Stimulated activated naive B cell treated with anti-CD40 and anti-IgM and Interleukin-4, amounts not matched to agents 10 μg/mL and 1 μg/mL and 100 μg/mL, for 72 hours (primary cell): ENCODE data around the gene ZNF512B.

Experiments used
- ATAC-seq, 2 donors: fragments of 150-1000 bp; cut with Tn5 transposase; replicated peaks; 2 replicates each; pipeline ENCODE4 v1.10.0; 2021; ENCODE audit warnings: moderate library complexity in 1 of 2
- DNase-seq: peaks from one replicate; pipeline ENCODE4 v3.0.0; 2021
- H3K27ac Mint-ChIP-seq: one replicate; pipeline ENCODE4 v1.8.0; 2022; ENCODE audit warnings: mild to moderate bottlenecking, mixed read lengths
- H3K27me3 Mint-ChIP-seq, 2 donors: one replicate each; pipeline ENCODE4 v1.8.0; 2022; ENCODE audit warnings: mixed read lengths in 2 of 2
- H3K36me3 Mint-ChIP-seq, 2 donors: one replicate each; pipeline ENCODE4 v1.8.0; 2022; ENCODE audit warnings: mixed read lengths in 2 of 2, mild to moderate bottlenecking in 1 of 2
- H3K4me1 Mint-ChIP-seq, 2 donors: one replicate each; pipeline ENCODE4 v1.8.0; 2022; ENCODE audit warnings: mixed read lengths in 2 of 2, mild to moderate bottlenecking in 1 of 2
- H3K4me3 Mint-ChIP-seq, 2 donors: one replicate each; pipeline ENCODE4 v1.8.0; 2022; ENCODE audit warnings: mild to moderate bottlenecking in 2 of 2, mixed read lengths in 2 of 2, moderate library complexity in 1 of 2
- H3K9me3 Mint-ChIP-seq, 2 donors: one replicate each; pipeline ENCODE4 v1.8.0; 2022; ENCODE audit warnings: mixed read lengths in 2 of 2, mild to moderate bottlenecking in 1 of 2

Gene ZNF512B

DNA sequence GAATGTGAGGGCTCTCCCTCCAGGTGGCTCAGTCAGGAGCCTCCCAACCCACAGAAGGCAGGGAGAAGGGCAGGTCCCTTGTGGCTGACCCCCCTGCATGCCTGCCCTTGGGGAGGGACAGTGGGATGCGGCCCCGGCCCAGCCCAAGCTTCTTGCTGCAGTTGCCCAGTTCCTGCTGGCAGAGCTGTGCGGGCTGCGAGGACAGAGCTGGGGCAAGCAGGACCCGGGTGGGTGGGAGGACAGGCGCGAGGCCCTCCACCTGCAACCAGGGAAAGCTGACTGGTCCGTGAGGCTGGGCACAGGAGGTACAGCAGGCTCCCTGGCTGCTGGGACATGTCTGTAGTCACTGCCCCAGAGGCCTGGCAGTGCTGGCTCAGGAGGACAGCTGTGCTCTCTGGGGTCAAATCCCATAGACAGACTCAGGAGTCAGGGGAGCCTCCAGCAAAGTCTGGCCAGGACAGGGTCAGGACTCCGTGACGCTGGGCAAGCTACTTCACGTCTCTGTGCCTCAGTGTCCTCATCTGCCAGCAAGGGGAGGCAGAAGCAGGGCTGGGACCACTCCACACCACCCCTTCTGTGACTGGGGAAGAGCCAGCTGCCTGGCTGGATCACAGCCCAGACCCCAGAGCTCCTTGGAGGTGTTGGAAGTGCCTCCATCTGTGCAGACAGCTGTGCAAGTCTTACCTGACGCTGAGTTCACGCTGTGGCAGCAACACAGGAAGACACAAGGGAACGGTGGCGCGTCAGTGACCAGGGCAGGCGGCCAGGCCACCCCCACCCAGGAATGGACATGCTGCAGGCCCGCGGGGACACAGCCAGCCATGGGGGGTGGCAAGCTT lies 26.5 kb downstream of the ZNF512B start:
- no peak for ATAC-seq
- Mint-ChIP-seq H3K4me3 (no peak overlapping the region), H3K27ac (peak overlapping the region; percentile 37), H3K9me3 (peaks cover 0 to 1% of the 10 kb centered on the region in 2 donors), H3K4me1 (peaks cover 23 to 31% of the 10 kb centered on the region in 2 donors), H3K36me3 (peaks cover 27 to 43% of the 10 kb centered on the region in 2 donors), H3K27me3 (no peaks in the 10 kb centered on the region)
- no peak for DNase-seq

- ATAC-seq: no peak
- no peaks in the 10 kb centered on the region for H3K27me3 Mint-ChIP-seq
- H3K4me1 Mint-ChIP-seq: peaks cover 16 to 23% of the 10 kb centered on the region in 2 donors
- DNase-seq: no peak
- peaks cover 20 to 42% of the 10 kb centered on the region in 2 donors for H3K36me3 Mint-ChIP-seq
- H3K9me3 Mint-ChIP-seq: peaks cover 0 to 1% of the 10 kb centered on the region in 2 donors
- peak overlapping the region; percentile 81 for H3K27ac Mint-ChIP-seq
- H3K4me3 Mint-ChIP-seq: peak overlapping the region in 1 of 2 donors; percentile 46
These were observed 27.3 kb downstream of the ZNF512B start for GRCh38 chr20:63942250-63942951.

GRCh38 chr20:63941282-63942081 lies 28.2 kb downstream of the ZNF512B start:
- H3K27ac Mint-ChIP-seq: no peak overlapping the region
- peaks cover 23 to 45% of the 10 kb centered on the region in 2 donors for H3K36me3 Mint-ChIP-seq
- no peaks in the 10 kb centered on the region for H3K27me3 Mint-ChIP-seq
- no peak for DNase-seq
- H3K9me3 Mint-ChIP-seq: peaks cover 0 to 1% of the 10 kb centered on the region in 2 donors
- peak overlapping the region in 1 of 2 donors; percentile 51 for H3K4me3 Mint-ChIP-seq
- H3K4me1 Mint-ChIP-seq: peaks cover 10 to 16% of the 10 kb centered on the region in 2 donors
- peak; percentile 48 to 63 for ATAC-seq

- Mint-ChIP-seq H3K4me1 (peaks cover 14 to 21% of the 10 kb centered on the region in 2 donors), H3K9me3 (peaks cover 0 to 1% of the 10 kb centered on the region in 2 donors), H3K27ac (peak overlapping the region; percentile 31), H3K4me3 (no peak overlapping the region), H3K27me3 (no peaks in the 10 kb centered on the region), H3K36me3 (peaks cover 28 to 49% of the 10 kb centered on the region in 2 donors)
- no peak for DNase-seq
- no peak for ATAC-seq
These were observed 29.1 kb downstream of the ZNF512B start for GRCh38 chr20:63940472-63941266.

DNA sequence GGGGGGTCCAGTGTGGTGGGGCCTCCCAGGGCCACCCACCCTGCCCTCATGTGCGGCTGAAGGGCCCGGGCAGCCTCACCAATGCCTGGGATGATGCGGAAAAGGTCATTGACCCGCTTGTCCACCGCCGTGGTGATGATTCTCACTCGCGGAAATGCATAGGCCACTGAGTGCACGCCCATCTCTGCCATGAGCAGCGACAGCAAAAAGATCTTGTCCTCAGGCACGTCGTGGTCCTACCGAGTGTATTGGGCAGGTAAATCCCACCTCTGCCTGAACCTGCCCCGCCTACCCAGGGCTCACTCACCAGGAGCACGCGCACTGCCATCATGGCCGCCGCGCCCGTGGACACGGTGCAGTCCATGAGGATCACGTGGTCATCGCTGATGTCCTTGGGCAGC lies 29.7 kb downstream of the ZNF512B start:
- H3K4me3 Mint-ChIP-seq: no peak overlapping the region
- no peak for ATAC-seq
- no peaks in the 10 kb centered on the region for H3K27me3 Mint-ChIP-seq
- DNase-seq: no peak
- H3K4me1 Mint-ChIP-seq: peaks cover 14 to 21% of the 10 kb centered on the region in 2 donors
- no peak overlapping the region for H3K27ac Mint-ChIP-seq
- H3K9me3 Mint-ChIP-seq: peaks cover 0 to 1% of the 10 kb centered on the region in 2 donors
- peaks cover 26 to 47% of the 10 kb centered on the region in 2 donors for H3K36me3 Mint-ChIP-seq

DNA sequence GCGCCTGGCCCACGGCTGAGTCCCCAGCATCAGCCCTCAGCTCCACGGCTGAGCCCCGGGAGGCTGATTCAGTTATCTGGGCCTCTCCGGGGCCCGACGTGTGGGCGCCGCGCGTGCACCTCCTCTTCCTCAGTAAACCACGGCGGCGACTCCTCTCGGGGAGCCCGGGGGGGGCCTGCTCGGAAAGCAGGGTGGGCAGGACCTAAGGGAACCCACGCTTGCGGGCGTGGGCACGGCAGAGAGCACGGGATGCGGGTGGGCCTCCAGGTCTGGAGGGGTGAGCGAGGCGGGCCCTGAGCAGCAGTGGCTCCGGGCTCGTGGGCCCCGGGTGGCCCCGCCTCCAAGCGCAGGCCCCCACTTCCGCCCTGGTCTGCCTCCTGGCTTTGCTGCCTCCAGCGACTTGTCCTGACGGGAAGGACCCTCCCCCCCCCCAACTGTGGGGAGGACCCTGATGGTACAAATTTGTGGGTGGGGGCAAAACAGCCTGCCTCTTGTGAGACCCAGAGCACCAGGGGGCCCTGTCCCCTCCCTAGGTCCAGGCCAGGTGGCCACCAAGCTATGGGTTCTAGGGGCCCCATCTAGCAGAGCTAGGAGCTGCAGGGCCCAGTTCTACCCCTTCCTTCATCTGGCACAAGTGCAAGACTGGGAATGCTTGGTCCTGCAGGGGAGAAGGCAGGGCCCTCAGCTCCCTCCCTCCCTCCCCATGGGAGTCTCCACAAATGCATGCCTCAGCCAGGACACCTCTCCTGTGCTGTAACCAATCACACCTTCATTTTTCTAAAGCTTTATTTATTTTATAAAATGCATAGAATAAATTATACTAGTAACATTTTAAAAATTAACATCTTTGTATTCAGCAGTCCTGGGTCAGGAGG lies 30.4 kb downstream of the ZNF512B start:
- Mint-ChIP-seq H3K27me3 (no peaks in the 10 kb centered on the region), H3K4me1 (peaks cover 16 to 21% of the 10 kb centered on the region in 2 donors)
- no peak for DNase-seq

DNA sequence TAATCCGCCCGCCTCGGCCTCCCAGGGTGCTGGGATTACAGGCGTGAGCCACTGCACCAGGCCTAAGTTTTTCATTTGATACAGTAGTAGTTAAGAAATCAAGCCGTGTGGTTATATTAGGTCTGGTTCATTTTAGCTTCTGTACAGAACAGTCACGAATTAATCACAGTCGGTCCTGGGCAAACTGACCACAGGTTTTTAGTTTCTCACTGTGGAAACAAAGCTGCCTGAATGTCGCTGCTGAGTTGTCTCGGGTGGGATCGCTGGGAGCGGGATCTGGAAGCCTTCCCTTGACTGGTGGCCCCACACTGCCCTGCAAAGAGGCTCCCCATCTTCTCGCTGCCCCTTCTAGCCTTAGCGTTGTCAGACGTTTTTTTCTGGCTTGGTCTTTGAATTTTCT lies 32.1 kb downstream of the ZNF512B start:
- H3K27ac Mint-ChIP-seq: peak overlapping the region; percentile 65
- peaks cover 0 to 1% of the 10 kb centered on the region in 2 donors for H3K9me3 Mint-ChIP-seq
- H3K4me3 Mint-ChIP-seq: no peak overlapping the region
- no peaks in the 10 kb centered on the region for H3K27me3 Mint-ChIP-seq
- ATAC-seq (no peak), DNase-seq (no peak)
- H3K4me1 Mint-ChIP-seq: peaks cover 14 to 21% of the 10 kb centered on the region in 2 donors
- H3K36me3 Mint-ChIP-seq: peaks cover 31 to 47% of the 10 kb centered on the region in 2 donors

More for the DNA sequence above, 30.4 kb downstream of the ZNF512B start:
- Mint-ChIP-seq H3K36me3 (peaks cover 29 to 50% of the 10 kb centered on the region in 2 donors), H3K27ac (peak overlapping the region; percentile 9), H3K9me3 (peaks cover 0 to 1% of the 10 kb centered on the region in 2 donors), H3K4me3 (no peak overlapping the region)
- no peak for ATAC-seq

- H3K27me3 Mint-ChIP-seq: no peaks in the 10 kb centered on the region
- H3K4me1 Mint-ChIP-seq: peaks cover 5 to 8% of the 10 kb centered on the region in 2 donors
- H3K9me3 Mint-ChIP-seq: no peaks in the 10 kb centered on the region
- H3K27ac Mint-ChIP-seq: no peak overlapping the region
- DNase-seq (no peak), ATAC-seq (no peak)
- no peak overlapping the region for H3K4me3 Mint-ChIP-seq
- peaks cover 35 to 51% of the 10 kb centered on the region in 2 donors for H3K36me3 Mint-ChIP-seq
These were observed 34.3 kb downstream of the ZNF512B start for GRCh38 chr20:63935447-63935846.

- Mint-ChIP-seq H3K27ac (peak overlapping the region; percentile 44), H3K4me3 (no peak overlapping the region), H3K36me3 (peaks cover 36 to 49% of the 10 kb centered on the region in 2 donors), H3K9me3 (no peaks in the 10 kb centered on the region), H3K27me3 (no peaks in the 10 kb centered on the region), H3K4me1 (peaks cover 5 to 8% of the 10 kb centered on the region in 2 donors)
- DNase-seq (no peak), ATAC-seq (no peak)
These were observed 35.3 kb downstream of the ZNF512B start for GRCh38 chr20:63934271-63935068.

- peaks cover 5 to 8% of the 10 kb centered on the region in 2 donors for H3K4me1 Mint-ChIP-seq
- no peak for DNase-seq
- peaks cover 42 to 55% of the 10 kb centered on the region in 2 donors for H3K36me3 Mint-ChIP-seq
- no peak overlapping the region for H3K27ac Mint-ChIP-seq
- H3K27me3 Mint-ChIP-seq: no peaks in the 10 kb centered on the region
- H3K4me3 Mint-ChIP-seq: no peak overlapping the region
- ATAC-seq: no peak
- H3K9me3 Mint-ChIP-seq: no peaks in the 10 kb centered on the region
These were observed 36.1 kb downstream of the ZNF512B start for GRCh38 chr20:63933646-63934045.

DNA sequence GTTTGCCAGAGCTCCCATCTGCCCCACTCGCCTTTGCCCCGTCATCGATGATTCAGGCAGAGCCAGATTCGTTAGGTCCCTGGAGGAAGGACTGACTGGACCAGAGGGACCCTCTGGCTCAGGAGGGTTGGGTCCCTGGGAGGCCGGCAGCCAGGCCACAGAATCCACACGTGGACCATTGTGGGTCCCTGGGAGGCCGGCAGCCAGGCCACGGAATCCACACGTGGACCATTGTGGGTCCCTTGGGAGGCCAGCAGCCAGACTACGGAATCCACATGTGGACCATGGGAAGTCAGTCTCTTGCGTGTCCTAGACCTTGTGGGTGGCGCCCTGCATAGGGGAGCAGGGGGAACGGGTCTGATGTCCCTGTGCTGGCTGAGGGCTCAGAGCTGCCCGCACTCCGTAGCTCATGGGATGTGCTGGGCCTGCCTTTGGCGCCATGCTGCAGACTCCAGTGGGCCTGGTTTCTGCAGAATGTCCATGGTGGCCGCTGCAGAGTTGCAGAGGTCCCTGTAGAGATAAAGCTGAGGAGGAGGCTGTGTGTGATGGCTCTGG lies 37.0 kb downstream of the ZNF512B start:
- ATAC-seq (no peak), DNase-seq (no peak)
- Mint-ChIP-seq H3K4me1 (peaks cover 5 to 8% of the 10 kb centered on the region in 2 donors), H3K4me3 (no peak overlapping the region), H3K27me3 (no peaks in the 10 kb centered on the region), H3K9me3 (no peaks in the 10 kb centered on the region), H3K36me3 (peaks cover 51 to 58% of the 10 kb centered on the region in 2 donors), H3K27ac (no peak overlapping the region)

GRCh38 chr20:63931735-63932134 lies 38.0 kb downstream of the ZNF512B start:
- Mint-ChIP-seq H3K9me3 (no peaks in the 10 kb centered on the region), H3K27me3 (no peaks in the 10 kb centered on the region), H3K36me3 (peaks cover 48 to 62% of the 10 kb centered on the region in 2 donors), H3K4me3 (no peak overlapping the region), H3K27ac (no peak overlapping the region), H3K4me1 (peaks cover 10 to 12% of the 10 kb centered on the region in 2 donors)
- ATAC-seq: no peak
- DNase-seq: no peak
